ENCODE measurements around the gene RPUSD1. TPM values are rescaled to one million over a fixed set of nuclear protein-coding genes. Genes with fewer than 3 reads are reported as not detected.

The RPUSD1 gene
- total RNA-seq, 1 experiment from 2014 or later, result 24.9 TPM

DNA sequence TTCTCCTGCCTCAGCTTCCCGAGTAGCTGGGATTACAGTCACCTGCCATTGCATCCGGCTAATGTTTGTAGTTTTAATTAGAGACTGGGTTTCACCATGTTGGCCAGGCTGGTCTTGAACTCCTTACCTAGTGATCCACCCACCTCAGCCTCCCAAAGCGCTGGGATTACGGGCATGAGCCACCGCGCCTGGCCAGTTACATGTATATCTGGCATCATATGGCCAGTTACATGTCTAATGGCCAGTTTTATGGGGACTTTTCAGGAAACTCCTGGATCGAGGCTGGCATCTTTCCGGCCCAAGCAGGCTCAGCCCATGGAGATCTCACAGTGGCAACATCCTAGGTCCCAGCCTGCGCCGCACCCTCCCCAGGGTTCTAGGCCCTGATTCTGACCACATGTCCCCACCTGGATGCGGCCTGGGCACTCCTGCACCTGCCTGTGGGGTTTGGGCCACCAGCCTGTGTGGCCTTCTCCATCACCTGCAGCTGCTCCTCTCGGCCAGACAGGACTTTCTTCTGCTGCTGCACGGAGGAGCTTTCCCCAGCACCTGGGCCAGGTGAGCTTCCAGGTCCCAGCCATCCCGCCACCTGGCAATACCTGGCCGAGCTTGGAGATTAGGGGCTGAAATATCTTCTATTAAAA lies 46.1 kb downstream of the RPUSD1 start:
- Mint-ChIP-seq H3K27ac (ENCODE audit: low read depth, unreplicated experiment) (peak overlapping the region; percentile 84), H3K9me3 (ENCODE audit: unreplicated experiment) (no peaks in the 10 kb centered on the region), H3K4me1 (ENCODE audit: insufficient read depth, unreplicated experiment) (peaks cover 6% of the 10 kb centered on the region), H3K4me3 (ENCODE audit: unreplicated experiment) (peak overlapping the region; percentile 74), H3K36me3 (ENCODE audit: insufficient read depth, unreplicated experiment) (peaks cover 22% of the 10 kb centered on the region), H3K27me3 (ENCODE audit: insufficient read depth, unreplicated experiment) (no peaks in the 10 kb centered on the region)
- CTCF ChIA-PET, result interaction anchor here (0.6 to 5.9 kb wide), 13 partner anchors 9 to 361 kb away, joined by 3 to 37 read pairs (median 5); partner anchors contain the start of gene MSLN
- TF ChIP-seq, protein P1, sequence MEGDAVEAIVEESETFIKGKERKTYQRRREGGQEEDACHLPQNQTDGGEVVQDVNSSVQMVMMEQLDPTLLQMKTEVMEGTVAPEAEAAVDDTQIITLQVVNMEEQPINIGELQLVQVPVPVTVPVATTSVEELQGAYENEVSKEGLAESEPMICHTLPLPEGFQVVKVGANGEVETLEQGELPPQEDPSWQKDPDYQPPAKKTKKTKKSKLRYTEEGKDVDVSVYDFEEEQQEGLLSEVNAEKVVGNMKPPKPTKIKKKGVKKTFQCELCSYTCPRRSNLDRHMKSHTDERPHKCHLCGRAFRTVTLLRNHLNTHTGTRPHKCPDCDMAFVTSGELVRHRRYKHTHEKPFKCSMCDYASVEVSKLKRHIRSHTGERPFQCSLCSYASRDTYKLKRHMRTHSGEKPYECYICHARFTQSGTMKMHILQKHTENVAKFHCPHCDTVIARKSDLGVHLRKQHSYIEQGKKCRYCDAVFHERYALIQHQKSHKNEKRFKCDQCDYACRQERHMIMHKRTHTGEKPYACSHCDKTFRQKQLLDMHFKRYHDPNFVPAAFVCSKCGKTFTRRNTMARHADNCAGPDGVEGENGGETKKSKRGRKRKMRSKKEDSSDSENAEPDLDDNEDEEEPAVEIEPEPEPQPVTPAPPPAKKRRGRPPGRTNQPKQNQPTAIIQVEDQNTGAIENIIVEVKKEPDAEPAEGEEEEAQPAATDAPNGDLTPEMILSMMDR (IDR thresholded peaks at IDR 0.05; ENCODE audit: unreplicated experiment), result no peak
- no TSS peak for BruUV-seq (replicated peaks)
- POLR2A ChIA-PET, result interaction anchor here (1.7 to 3.6 kb wide), 7 partner anchors 13 to 42 kb away, joined by 5 to 26 read pairs (median 19); partner anchors contain the start of genes ANTKMT and MSLN
- intact Hi-C loops (cut with micrococcal nuclease), result no loop called here
- DNase-seq (ENCODE audit: unreplicated experiment), result no peak

DNA sequence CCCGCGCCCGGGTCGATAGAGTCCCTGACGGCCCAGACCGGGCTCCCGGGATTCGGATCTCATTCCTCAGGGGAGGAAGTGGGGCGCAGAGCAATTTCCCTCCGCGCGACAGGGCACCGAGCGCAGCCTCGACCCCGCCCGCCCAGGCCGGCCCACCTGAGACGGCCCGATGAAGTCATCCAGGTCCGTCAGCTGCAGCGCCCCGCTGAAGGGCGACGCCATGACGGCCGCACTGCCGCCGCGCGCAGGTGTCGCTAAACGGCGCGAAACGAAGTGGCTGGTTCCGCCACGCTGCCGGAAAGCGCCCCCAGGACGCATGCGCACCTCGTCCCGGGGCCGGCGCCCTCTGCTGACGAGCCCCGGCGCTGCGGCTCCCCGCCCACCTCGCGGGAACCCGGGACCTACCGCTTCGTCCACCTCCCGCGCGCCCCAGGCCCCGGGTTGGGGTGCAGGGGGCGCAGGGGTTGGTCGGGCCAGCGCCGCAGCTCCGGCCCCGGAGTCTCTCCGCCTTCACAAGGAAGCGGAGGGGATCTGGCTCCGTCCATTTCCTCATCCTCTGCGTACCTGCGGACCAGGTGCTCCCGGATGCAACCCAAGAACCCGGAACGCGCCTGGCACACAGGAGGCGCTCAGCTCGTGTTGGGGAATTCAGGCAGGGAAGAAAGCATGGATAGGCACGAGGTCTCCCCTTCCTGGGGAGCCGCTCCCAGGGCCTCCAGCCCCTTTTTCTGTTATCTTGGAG lies 47.2 kb downstream of the RPUSD1 start, which contains the start of gene CIAO3:
Gene CIAO3, minus strand, starts transcription at position 234 of the 742 bp plus-strand sequence. Its CDS starts 12 bp downstream, at position 222.
- intact Hi-C loops (cut with micrococcal nuclease), result no loop called here
- H3K27ac Mint-ChIP-seq (ENCODE audit: low read depth, unreplicated experiment), result peak within 1 kb of the TSS; percentile 84

DNA sequence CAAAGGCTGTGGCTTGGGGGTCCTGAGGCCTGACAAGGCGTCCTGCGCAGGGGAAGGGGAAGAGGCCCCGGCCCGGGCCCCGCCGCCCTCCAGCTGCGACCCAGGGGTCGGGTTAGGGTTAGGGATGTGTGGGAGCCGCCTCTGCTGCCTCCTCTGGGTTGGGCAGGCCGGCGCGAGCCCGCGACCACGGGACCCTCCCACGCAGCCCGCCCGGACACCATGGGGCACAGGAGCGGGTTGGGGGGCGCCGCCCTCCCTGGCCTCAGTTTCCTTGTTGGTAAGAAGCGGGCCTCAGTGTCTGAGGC lies 47.8 kb downstream of the RPUSD1 start:
- ChIA-PET POLR2A (interaction anchor here (0.7 to 3.6 kb wide), 17 partner anchors 9 to 54 kb away, joined by 3 to 26 read pairs (median 7); partner anchors contain the start of genes ANTKMT, CCDC78, HAGHL and METRN), CTCF (interaction anchor here (0.5 to 5.9 kb wide), 9 partner anchors 9 to 678 kb away, joined by 3 to 37 read pairs (median 9); partner anchors contain the start of gene MSLN)
- intact Hi-C loops (cut with micrococcal nuclease), result no loop called here
- Mint-ChIP-seq H3K4me1 (ENCODE audit: insufficient read depth, unreplicated experiment) (peaks cover 6% of the 10 kb centered on the region), H3K9me3 (ENCODE audit: unreplicated experiment) (no peaks in the 10 kb centered on the region), H3K4me3 (ENCODE audit: unreplicated experiment) (peak overlapping the region; percentile 74), H3K27me3 (ENCODE audit: insufficient read depth, unreplicated experiment) (no peaks in the 10 kb centered on the region), H3K36me3 (ENCODE audit: insufficient read depth, unreplicated experiment) (peaks cover 32% of the 10 kb centered on the region), H3K27ac (ENCODE audit: low read depth, unreplicated experiment) (peak overlapping the region; percentile 84)
- BruUV-seq (replicated peaks), result no TSS peak
- TF ChIP-seq, protein P1 (IDR thresholded peaks at IDR 0.05; ENCODE audit: unreplicated experiment), result no peak
- DNase-seq (ENCODE audit: unreplicated experiment), result no peak

More for the DNA sequence above, 47.2 kb downstream of the RPUSD1 start, which contains the start of gene CIAO3:
- peaks cover 32% of the 10 kb centered on the region for H3K36me3 Mint-ChIP-seq (ENCODE audit: insufficient read depth, unreplicated experiment)
- TF ChIP-seq, protein P1 (IDR thresholded peaks at IDR 0.05; ENCODE audit: unreplicated experiment), result peak; percentile 96
- ChIA-PET CTCF (interaction anchor here (0.5 to 5.9 kb wide), 17 partner anchors 9 to 323 kb away, joined by 3 to 37 read pairs (median 4); partner anchors contain the start of genes CHTF18, MSLN and RPUSD1), POLR2A (interaction anchor here (0.5 to 3.6 kb wide), 20 partner anchors 8 to 216 kb away, joined by 3 to 26 read pairs (median 6); partner anchors contain the start of genes ANTKMT, CCDC78, HAGHL and METRN)
- no peaks in the 10 kb centered on the region for H3K9me3 Mint-ChIP-seq (ENCODE audit: unreplicated experiment)
- no peaks in the 10 kb centered on the region for H3K27me3 Mint-ChIP-seq (ENCODE audit: insufficient read depth, unreplicated experiment)
- BruUV-seq (replicated peaks), result TSS peak; percentile 77
- peak within 1 kb of the TSS; percentile 74 for H3K4me3 Mint-ChIP-seq (ENCODE audit: unreplicated experiment)
- peaks cover 6% of the 10 kb centered on the region for H3K4me1 Mint-ChIP-seq (ENCODE audit: insufficient read depth, unreplicated experiment)
- peak; percentile 88 for DNase-seq (ENCODE audit: unreplicated experiment)

Measured in MCF 10A (cell line).